Thoracic aorta (tissue), 2 donors: ENCODE measurements around the gene MLLT11. TPM values are rescaled to one million over a fixed set of nuclear protein-coding genes. Genes with fewer than 3 reads are reported as not detected.

Experiments used
- ATAC-seq: fragments of 150-250 bp; one replicate; pipeline ENCODE4 v1.8.0; 2017; ENCODE audit warnings: low read depth; ENCODE audit not compliant: insufficient number of reproducible peaks, low FRiP score
- DNase-seq: peaks from one replicate; pipeline ENCODE4 v3.0.0-alpha.2; 2020; ENCODE audit warnings: low spot score
- H3K27ac ChIP-seq, 2 donors: fragments of 200-600 bp; sonication (generic); 1 replicate in 1 of 2; 2 replicates in 1 of 2; pipeline ENCODE4 v1.5.1; 2016; ENCODE audit warnings: mild to moderate bottlenecking in 2 of 2, moderate library complexity in 2 of 2
- H3K27me3 ChIP-seq: fragments of 200-600 bp; sonication (generic); replicated peaks from 2 replicates; pipeline ENCODE4 v1.6.0; 2016; ENCODE audit warnings: mild to moderate bottlenecking; ENCODE audit not compliant: insufficient read depth
- H3K36me3 ChIP-seq: fragments of 200-600 bp; sonication (generic); one replicate; pipeline ENCODE4 v1.5.1; 2016
- H3K4me1 ChIP-seq, 2 donors: fragments of 200-600 bp; sonication (generic); 1 replicate in 1 of 2; 2 replicates in 1 of 2; pipeline versions ENCODE4 v1.5.1 to v1.6.0; 2016; ENCODE audit warnings: low read depth in 2 of 2, mild to moderate bottlenecking in 1 of 2; ENCODE audit not compliant: control insufficient read depth in 1 of 2
- H3K4me3 ChIP-seq: fragments of 200-600 bp; sonication (generic); 2 replicates; pipeline ENCODE4 v1.5.1; 2016; ENCODE audit warnings: mild to moderate bottlenecking
- H3K9me3 ChIP-seq: fragments of 200-600 bp; sonication (generic); 2 replicates; pipeline ENCODE4 v1.5.1; 2016
- CTCF ChIP-seq: fragments of 200-600 bp; sonication (generic); IDR thresholded peaks from one replicate; pipeline ENCODE4 v1.5.1; 2019; ENCODE audit warnings: antibody characterized with exemption
- total RNA-seq, 2 donors: library from RNA; depleted of rRNA; stranded (reverse); fragments of >200 nt; gene quantifications; one replicate each; pipeline versions ENCODE4 v1.1.0 to v1.2.3, GENCODE V29; 2016

Gene MLLT11
- total RNA-seq, 2 donors from 2014 or later: 1.2 to 3.1 TPM

- DNase-seq: no peak
- Histone ChIP-seq H3K4me3 (no peak overlapping the region), H3K4me1 (peaks cover 11 to 43% of the 10 kb centered on the region in 2 donors), H3K9me3 (no peaks in the 10 kb centered on the region), H3K36me3 (no peaks in the 10 kb centered on the region), H3K27ac (peak overlapping the region in 1 of 2 donors; percentile 65), H3K27me3 (no peaks in the 10 kb centered on the region)
- no peak for TF ChIP-seq CTCF
- no peak for ATAC-seq
Measured at GRCh38 chr1:151061704-151062103, 1.5 kb downstream of the MLLT11 start.

GRCh38 chr1:151062741-151063371 lies 2.7 kb downstream of the MLLT11 start:
- peak overlapping the region; percentile 65 to 71 for H3K27ac ChIP-seq
- DNase-seq (no peak), ATAC-seq (peak; percentile 52)
- no peak for TF ChIP-seq CTCF
- H3K4me3 ChIP-seq: no peak overlapping the region
- H3K4me1 ChIP-seq: peaks cover 4 to 32% of the 10 kb centered on the region in 2 donors
- no peaks in the 10 kb centered on the region for H3K36me3 ChIP-seq
- H3K9me3 ChIP-seq: no peaks in the 10 kb centered on the region
- no peaks in the 10 kb centered on the region for H3K27me3 ChIP-seq

- Histone ChIP-seq H3K4me1 (peaks cover 4 to 33% of the 10 kb centered on the region in 2 donors), H3K27ac (no peak overlapping the region), H3K36me3 (no peaks in the 10 kb centered on the region), H3K4me3 (no peak overlapping the region), H3K27me3 (no peaks in the 10 kb centered on the region), H3K9me3 (no peaks in the 10 kb centered on the region)
- ATAC-seq (no peak), DNase-seq (no peak)
- TF ChIP-seq CTCF: no peak
Measured at GRCh38 chr1:151065089-151065645, 5.0 kb downstream of the MLLT11 start.

- Histone ChIP-seq H3K9me3 (no peaks in the 10 kb centered on the region), H3K27me3 (no peaks in the 10 kb centered on the region), H3K4me3 (no peak overlapping the region), H3K36me3 (no peaks in the 10 kb centered on the region), H3K4me1 (peaks cover 0 to 25% of the 10 kb centered on the region in 2 donors), H3K27ac (no peak overlapping the region)
- DNase-seq (no peak), ATAC-seq (no peak)
- no peak for TF ChIP-seq CTCF
Measured at GRCh38 chr1:151067185-151067584, 7.0 kb downstream of the MLLT11 start.

- H3K27me3 ChIP-seq: no peaks in the 10 kb centered on the region
- H3K4me3 ChIP-seq: no peak overlapping the region
- no peak for TF ChIP-seq CTCF
- DNase-seq: no peak
- peak overlapping the region; percentile 99 to 100 for H3K27ac ChIP-seq
- no peak for ATAC-seq
- peaks cover 5% of the 10 kb centered on the region for H3K36me3 ChIP-seq
- H3K4me1 ChIP-seq: peaks cover 0 to 19% of the 10 kb centered on the region in 2 donors
- no peaks in the 10 kb centered on the region for H3K9me3 ChIP-seq
Measured at GRCh38 chr1:151069103-151069486, 8.9 kb downstream of the MLLT11 start.
